Occipital lobe (tissue), 2 donors: ENCODE measurements around the gene CARMIL1. TPM values are rescaled to one million over a fixed set of nuclear protein-coding genes. Genes with fewer than 3 reads are reported as not detected.
"Not testable (repeated sequence)": the region's sequence is repeated elsewhere in the genome, so short reads cannot be mapped to it uniquely, and the experiment has no call there.

Source experiments
- DNase-seq: peaks from one replicate; lab custom pipeline; 2025; lab: John Stamatoyannopoulos, UW
- total RNA-seq: library from RNA; depleted of rRNA; stranded (reverse); fragments of >200 nt; gene quantifications from one replicate; pipeline ENCODE4 v1.2.3, GENCODE V29; 2014

CARMIL1 gene
- total RNA-seq, 1 donor from 2014 or later, result 30.4 TPM

- no peak for DNase-seq
Measured at GRCh38 chr6:25366903-25367545, 87.8 kb downstream of the CARMIL1 start.

- DNase-seq, result no peak
Measured at GRCh38 chr6:25369036-25369432, 89.9 kb downstream of the CARMIL1 start.

GRCh38 chr6:25369433-25370177, 90.4 kb downstream of the CARMIL1 start:
- no peak for DNase-seq

- no peak for DNase-seq
Measured at GRCh38 chr6:25370178-25371036, 91.2 kb downstream of the CARMIL1 start.

GRCh38 chr6:25371037-25371347, 91.8 kb downstream of the CARMIL1 start:
- DNase-seq, result no peak

GRCh38 chr6:25375125-25375524, 96.0 kb downstream of the CARMIL1 start:
- DNase-seq, result no peak

- no peak for DNase-seq
Measured at GRCh38 chr6:25377664-25378063, 98.5 kb downstream of the CARMIL1 start.

- DNase-seq, result no peak
Measured at GRCh38 chr6:25381077-25381476, 101.9 kb downstream of the CARMIL1 start.

GRCh38 chr6:25382476-25382875, 103.3 kb downstream of the CARMIL1 start:
- not testable (repeated sequence) for DNase-seq

GRCh38 chr6:25384234-25384633, 105.1 kb downstream of the CARMIL1 start:
- no peak for DNase-seq

GRCh38 chr6:25384967-25385366, 105.8 kb downstream of the CARMIL1 start:
- no peak for DNase-seq

- DNase-seq, result no peak
Measured at GRCh38 chr6:25387483-25387882, 108.3 kb downstream of the CARMIL1 start.

- no peak for DNase-seq
Measured at GRCh38 chr6:25387911-25388310, 108.7 kb downstream of the CARMIL1 start.

- no peak for DNase-seq
Measured at GRCh38 chr6:25388776-25389175, 109.6 kb downstream of the CARMIL1 start.

GRCh38 chr6:25389471-25389870, 110.3 kb downstream of the CARMIL1 start:
- no peak for DNase-seq

GRCh38 chr6:25392372-25392771, 113.2 kb downstream of the CARMIL1 start:
- DNase-seq, result no peak

GRCh38 chr6:25395731-25396130, 116.6 kb downstream of the CARMIL1 start:
- no peak for DNase-seq

- no peak for DNase-seq
Measured at GRCh38 chr6:25397406-25397805, 118.2 kb downstream of the CARMIL1 start.

- no peak for DNase-seq
Measured at GRCh38 chr6:25399885-25400284, 120.7 kb downstream of the CARMIL1 start.

GRCh38 chr6:25401711-25402110, 122.5 kb downstream of the CARMIL1 start:
- no peak for DNase-seq

GRCh38 chr6:25402125-25402524, 123.0 kb downstream of the CARMIL1 start:
- DNase-seq, result no peak

GRCh38 chr6:25403150-25403549, 124.0 kb downstream of the CARMIL1 start:
- DNase-seq, result no peak
